GM12801 (cell line): Measurements from ENCODE around the gene ACTG1.

ENCODE experiments used
- CTCF ChIP-seq: IDR thresholded peaks from one replicate; pipeline ENCODE4 v1.5.1; 2011; ENCODE audit warnings: control low read depth; ENCODE audit not compliant: insufficient read length; ENCODE audit errors: extremely low read depth

The ACTG1 gene

GRCh38 chr17:81491761-81492160, 20.8 kb downstream of the ACTG1 start:
- TF ChIP-seq CTCF = no peak

- no peak for TF ChIP-seq CTCF
Measured at GRCh38 chr17:81491181-81491581, 21.4 kb downstream of the ACTG1 start.

- TF ChIP-seq CTCF = no peak
Measured at GRCh38 chr17:81489998-81490992, 22.3 kb downstream of the ACTG1 start.

GRCh38 chr17:81489012-81489997, 23.3 kb downstream of the ACTG1 start:
- TF ChIP-seq CTCF = no peak

GRCh38 chr17:81488276-81488860, 24.2 kb downstream of the ACTG1 start:
- TF ChIP-seq CTCF = no peak

GRCh38 chr17:81487487-81488275, 24.9 kb downstream of the ACTG1 start:
- no peak for TF ChIP-seq CTCF
